ENCODE results near the gene ECSCR.
"Not testable (repeated sequence)": the region's sequence is repeated elsewhere in the genome, so short reads cannot be mapped to it uniquely, and the experiment has no call there.

The ECSCR gene, protein sequence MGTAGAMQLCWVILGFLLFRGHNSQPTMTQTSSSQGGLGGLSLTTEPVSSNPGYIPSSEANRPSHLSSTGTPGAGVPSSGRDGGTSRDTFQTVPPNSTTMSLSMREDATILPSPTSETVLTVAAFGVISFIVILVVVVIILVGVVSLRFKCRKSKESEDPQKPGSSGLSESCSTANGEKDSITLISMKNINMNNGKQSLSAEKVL

GRCh38 chr5:139462586-139463276, at the start of gene ECSCR:
Gene ECSCR (minus strand): TSS chr5:139462743. CDS start chr5:139462670, 73 bp downstream.
- Histone ChIP-seq H3K4me3 (ENCODE audit: low read depth in 1 of 2, low read length in 2 of 2) (peak within 1 kb of the TSS; percentile 34 to 38), H3K27ac (ENCODE audit: low read length) (peak within 1 kb of the TSS; percentile 80)

GRCh38 chr5:139504722-139505121, 42.2 kb upstream of the ECSCR start:
- H3K27me3 ChIP-seq (ENCODE audit: low read depth, low read length); H3K4me1 ChIP-seq (ENCODE audit: control insufficient read depth in 1 of 2, insufficient read depth in 2 of 2, low read length in 2 of 2); H3K9me3 ChIP-seq (ENCODE audit: control insufficient read depth in 1 of 2, low read length in 2 of 2): not testable (repeated sequence)

More at GRCh38 chr5:139462586-139463276, at the start of gene ECSCR:
- H3K36me3 ChIP-seq (ENCODE audit: control insufficient read depth in 1 of 2, insufficient read depth in 2 of 2, low read length in 2 of 2) = no peaks in the 10 kb centered on the region
- no peaks in the 10 kb centered on the region for H3K9me3 ChIP-seq (ENCODE audit: control insufficient read depth in 1 of 2, low read length in 2 of 2)
- peaks cover 0 to 5% of the 10 kb centered on the region in 2 donors for H3K4me1 ChIP-seq (ENCODE audit: control insufficient read depth in 1 of 2, insufficient read depth in 2 of 2, low read length in 2 of 2)
- no peaks in the 10 kb centered on the region for H3K27me3 ChIP-seq (ENCODE audit: low read depth, low read length)

GRCh38 chr5:139503879-139504278, 41.3 kb upstream of the ECSCR start:
- not testable (repeated sequence) for H3K9me3 ChIP-seq (ENCODE audit: control insufficient read depth in 1 of 2, low read length in 2 of 2); H3K36me3 ChIP-seq (ENCODE audit: control insufficient read depth in 1 of 2, insufficient read depth in 2 of 2, low read length in 2 of 2); H3K4me1 ChIP-seq (ENCODE audit: control insufficient read depth in 1 of 2, insufficient read depth in 2 of 2, low read length in 2 of 2); H3K27me3 ChIP-seq (ENCODE audit: low read depth, low read length); H3K27ac ChIP-seq (ENCODE audit: low read length); H3K4me3 ChIP-seq (ENCODE audit: low read depth in 1 of 2, low read length in 2 of 2)

More at GRCh38 chr5:139504722-139505121, 42.2 kb upstream of the ECSCR start:
- not testable (repeated sequence) for H3K27ac ChIP-seq (ENCODE audit: low read length); H3K36me3 ChIP-seq (ENCODE audit: control insufficient read depth in 1 of 2, insufficient read depth in 2 of 2, low read length in 2 of 2); H3K4me3 ChIP-seq (ENCODE audit: low read depth in 1 of 2, low read length in 2 of 2)

- not testable (repeated sequence) for H3K27me3 ChIP-seq (ENCODE audit: low read depth, low read length); H3K9me3 ChIP-seq (ENCODE audit: control insufficient read depth in 1 of 2, low read length in 2 of 2); H3K4me1 ChIP-seq (ENCODE audit: control insufficient read depth in 1 of 2, insufficient read depth in 2 of 2, low read length in 2 of 2); H3K4me3 ChIP-seq (ENCODE audit: low read depth in 1 of 2, low read length in 2 of 2); H3K27ac ChIP-seq (ENCODE audit: low read length); H3K36me3 ChIP-seq (ENCODE audit: control insufficient read depth in 1 of 2, insufficient read depth in 2 of 2, low read length in 2 of 2)
These were observed 40.7 kb upstream of the ECSCR start for GRCh38 chr5:139503036-139503817.

GRCh38 chr5:139501381-139501780, 38.8 kb upstream of the ECSCR start:
- Histone ChIP-seq H3K9me3 (ENCODE audit: control insufficient read depth in 1 of 2, low read length in 2 of 2) (no peaks in the 10 kb centered on the region), H3K4me1 (ENCODE audit: control insufficient read depth in 1 of 2, insufficient read depth in 2 of 2, low read length in 2 of 2) (no peaks in the 10 kb centered on the region), H3K4me3 (ENCODE audit: low read depth in 1 of 2, low read length in 2 of 2) (no peak overlapping the region), H3K27me3 (ENCODE audit: low read depth, low read length) (no peaks in the 10 kb centered on the region), H3K36me3 (ENCODE audit: control insufficient read depth in 1 of 2, insufficient read depth in 2 of 2, low read length in 2 of 2) (no peaks in the 10 kb centered on the region), H3K27ac (ENCODE audit: low read length) (no peak overlapping the region)

GRCh38 chr5:139495638-139496435, 33.3 kb upstream of the ECSCR start:
- Histone ChIP-seq H3K4me1 (ENCODE audit: control insufficient read depth in 1 of 2, insufficient read depth in 2 of 2, low read length in 2 of 2) (peaks cover 8 to 10% of the 10 kb centered on the region in 2 donors), H3K36me3 (ENCODE audit: control insufficient read depth in 1 of 2, insufficient read depth in 2 of 2, low read length in 2 of 2) (no peaks in the 10 kb centered on the region), H3K9me3 (ENCODE audit: control insufficient read depth in 1 of 2, low read length in 2 of 2) (no peaks in the 10 kb centered on the region), H3K4me3 (ENCODE audit: low read depth in 1 of 2, low read length in 2 of 2) (no peak overlapping the region), H3K27ac (ENCODE audit: low read length) (no peak overlapping the region), H3K27me3 (ENCODE audit: low read depth, low read length) (no peaks in the 10 kb centered on the region)

DNA sequence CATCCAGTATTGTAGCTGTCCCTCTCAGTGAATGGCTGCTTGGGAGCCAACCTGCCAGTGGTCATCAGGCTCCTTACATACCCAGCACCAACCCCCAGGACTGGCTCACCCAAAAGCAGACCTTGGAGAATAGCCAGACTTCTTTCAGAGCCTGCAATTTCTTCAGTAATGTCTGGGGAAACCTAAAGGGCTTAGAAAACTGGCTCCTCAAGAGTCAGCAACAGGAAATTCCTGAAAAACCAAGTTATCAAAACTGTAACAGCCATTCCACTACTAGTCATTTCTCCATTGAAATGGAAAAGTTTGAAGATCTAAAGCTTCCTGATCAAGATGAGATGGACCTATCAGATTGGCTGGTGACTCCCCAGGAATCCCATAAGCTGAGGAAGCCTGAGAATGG, 32.3 kb upstream of the ECSCR start:
- no peak overlapping the region for H3K27ac ChIP-seq (ENCODE audit: low read length)
- no peaks in the 10 kb centered on the region for H3K36me3 ChIP-seq (ENCODE audit: control insufficient read depth in 1 of 2, insufficient read depth in 2 of 2, low read length in 2 of 2)
- no peaks in the 10 kb centered on the region for H3K27me3 ChIP-seq (ENCODE audit: low read depth, low read length)
- H3K9me3 ChIP-seq (ENCODE audit: control insufficient read depth in 1 of 2, low read length in 2 of 2) = no peaks in the 10 kb centered on the region
- no peak overlapping the region for H3K4me3 ChIP-seq (ENCODE audit: low read depth in 1 of 2, low read length in 2 of 2)
- peaks cover 8 to 10% of the 10 kb centered on the region in 2 donors for H3K4me1 ChIP-seq (ENCODE audit: control insufficient read depth in 1 of 2, insufficient read depth in 2 of 2, low read length in 2 of 2)

- Histone ChIP-seq H3K9me3 (ENCODE audit: control insufficient read depth in 1 of 2, low read length in 2 of 2) (no peaks in the 10 kb centered on the region), H3K27ac (ENCODE audit: low read length) (no peak overlapping the region), H3K36me3 (ENCODE audit: control insufficient read depth in 1 of 2, insufficient read depth in 2 of 2, low read length in 2 of 2) (no peaks in the 10 kb centered on the region), H3K4me3 (ENCODE audit: low read depth in 1 of 2, low read length in 2 of 2) (no peak overlapping the region), H3K27me3 (ENCODE audit: low read depth, low read length) (no peaks in the 10 kb centered on the region), H3K4me1 (ENCODE audit: control insufficient read depth in 1 of 2, insufficient read depth in 2 of 2, low read length in 2 of 2) (peaks cover 8 to 10% of the 10 kb centered on the region in 2 donors)
These were observed 31.7 kb upstream of the ECSCR start for GRCh38 chr5:139494256-139494655.

DNA sequence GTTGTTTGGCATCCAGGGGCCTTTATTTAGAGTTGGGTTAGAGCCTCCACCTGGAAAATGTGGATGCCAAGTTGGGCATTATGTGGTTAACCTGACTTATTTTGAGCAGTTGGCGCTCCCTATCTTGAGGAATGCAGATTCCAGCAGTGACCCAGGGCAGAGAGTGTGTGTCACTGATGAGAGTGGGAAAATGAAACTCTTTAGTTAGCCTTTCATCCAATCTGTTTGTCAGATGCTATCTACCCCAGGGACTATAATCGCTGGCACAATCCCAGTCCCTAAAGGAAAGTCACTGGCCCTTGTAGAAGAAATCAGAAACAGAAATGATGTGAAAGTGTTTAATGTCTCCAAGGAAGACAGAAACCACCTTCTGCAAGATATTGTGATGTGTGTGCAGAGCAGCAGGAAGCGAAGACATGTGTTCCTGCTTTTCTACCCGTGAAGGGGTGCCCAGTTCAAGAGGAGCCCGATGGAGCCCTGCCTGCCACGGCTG, 30.2 kb upstream of the ECSCR start:
- Histone ChIP-seq H3K27ac (ENCODE audit: low read length) (no peak overlapping the region), H3K4me1 (ENCODE audit: control insufficient read depth in 1 of 2, insufficient read depth in 2 of 2, low read length in 2 of 2) (peaks cover 8 to 10% of the 10 kb centered on the region in 2 donors), H3K4me3 (ENCODE audit: low read depth in 1 of 2, low read length in 2 of 2) (no peak overlapping the region), H3K36me3 (ENCODE audit: control insufficient read depth in 1 of 2, insufficient read depth in 2 of 2, low read length in 2 of 2) (no peaks in the 10 kb centered on the region), H3K9me3 (ENCODE audit: control insufficient read depth in 1 of 2, low read length in 2 of 2) (no peaks in the 10 kb centered on the region), H3K27me3 (ENCODE audit: low read depth, low read length) (no peaks in the 10 kb centered on the region)

DNA sequence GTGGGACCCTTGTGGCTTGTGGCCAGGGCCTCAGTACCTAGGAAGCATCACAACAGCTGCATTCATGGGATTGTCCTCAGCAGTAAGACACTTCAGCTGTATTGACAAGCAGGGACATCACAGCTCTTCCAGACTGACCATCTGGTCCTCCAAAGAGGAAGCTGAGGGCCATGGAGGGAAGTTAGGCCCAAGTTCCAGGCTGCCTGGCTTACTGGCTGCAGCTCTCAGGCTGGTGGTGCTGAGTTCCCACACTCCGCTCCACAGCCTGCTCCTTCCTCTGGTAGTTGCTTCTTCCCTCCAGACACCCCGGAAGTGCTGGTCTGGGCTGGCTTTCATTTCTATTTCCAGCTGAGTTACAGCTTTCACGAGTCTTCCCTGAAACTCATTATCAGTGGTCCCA, 25.7 kb upstream of the ECSCR start:
- Histone ChIP-seq H3K4me1 (ENCODE audit: control insufficient read depth in 1 of 2, insufficient read depth in 2 of 2, low read length in 2 of 2) (peaks cover 9 to 12% of the 10 kb centered on the region in 2 donors), H3K36me3 (ENCODE audit: control insufficient read depth in 1 of 2, insufficient read depth in 2 of 2, low read length in 2 of 2) (no peaks in the 10 kb centered on the region), H3K27me3 (ENCODE audit: low read depth, low read length) (no peaks in the 10 kb centered on the region), H3K4me3 (ENCODE audit: low read depth in 1 of 2, low read length in 2 of 2) (no peak overlapping the region), H3K9me3 (ENCODE audit: control insufficient read depth in 1 of 2, low read length in 2 of 2) (no peaks in the 10 kb centered on the region), H3K27ac (ENCODE audit: low read length) (no peak overlapping the region)

- Histone ChIP-seq H3K4me3 (ENCODE audit: low read depth in 1 of 2, low read length in 2 of 2) (no peak overlapping the region), H3K36me3 (ENCODE audit: control insufficient read depth in 1 of 2, insufficient read depth in 2 of 2, low read length in 2 of 2) (peaks cover 0 to 3% of the 10 kb centered on the region in 2 donors), H3K27ac (ENCODE audit: low read length) (no peak overlapping the region), H3K4me1 (ENCODE audit: control insufficient read depth in 1 of 2, insufficient read depth in 2 of 2, low read length in 2 of 2) (peaks cover 3 to 5% of the 10 kb centered on the region in 2 donors), H3K9me3 (ENCODE audit: control insufficient read depth in 1 of 2, low read length in 2 of 2) (no peaks in the 10 kb centered on the region), H3K27me3 (ENCODE audit: low read depth, low read length) (no peaks in the 10 kb centered on the region)
These were observed 23.7 kb upstream of the ECSCR start for GRCh38 chr5:139486201-139486600.
